Measurements from ENCODE around the gene SYK.

DNA sequence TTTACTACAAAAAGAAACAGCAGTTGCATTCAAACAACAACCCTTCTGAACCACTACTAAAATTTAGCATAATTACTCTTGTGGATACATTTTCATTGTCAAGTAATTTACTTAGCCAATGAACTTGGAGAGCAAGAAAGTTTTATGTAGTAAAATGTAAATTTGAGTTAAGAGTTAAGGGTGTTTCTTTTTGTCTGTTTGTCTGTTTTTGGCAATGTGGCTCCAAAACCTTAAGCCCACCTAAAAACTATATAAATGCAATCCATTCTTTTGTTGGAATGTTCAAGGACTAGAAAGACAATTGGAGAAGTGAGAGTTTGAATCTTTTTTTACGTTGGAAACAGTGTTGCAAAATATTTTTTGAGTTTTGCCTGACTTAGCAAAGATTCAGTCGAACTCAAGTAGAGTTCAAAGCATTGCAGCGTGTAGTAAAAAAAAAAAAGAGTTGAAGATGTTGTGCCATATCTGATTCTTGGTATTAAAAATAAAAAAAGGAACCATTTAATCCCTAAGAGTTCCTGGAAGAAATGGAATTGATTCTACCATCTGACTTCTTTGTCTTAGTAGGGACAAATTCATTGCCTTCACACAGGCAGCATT is 867 bp downstream of the SYK start:
- TF ChIP-seq CTCF (conservative IDR thresholded peaks at IDR 0.05; ENCODE audit: low read depth, low read length) (no peak), BHLHE40 (IDR thresholded peaks at IDR 0.05; ENCODE audit: low read depth, low read length) (no peak), MXI1 (IDR thresholded peaks at IDR 0.05; ENCODE audit: borderline replicate concordance, low read depth, low read length) (no peak), RFX5 (IDR thresholded peaks at IDR 0.05; ENCODE audit: low read depth, low read length) (no peak)
